Measurements from ENCODE around the gene HPCAL4. TPM values are rescaled to one million over a fixed set of nuclear protein-coding genes. Genes with fewer than 3 reads are reported as not detected.

Gene HPCAL4
- total RNA-seq, 1 experiment from 2014 or later = 0.15 TPM

- H3K4me2 ChIP-seq (ENCODE audit: low read depth, low read length, poor library complexity, severe bottlenecking) = no peak overlapping the region
- H3K9me3 ChIP-seq (ENCODE audit: low read length) = no peaks in the 10 kb centered on the region
- no peaks in the 10 kb centered on the region for H3K4me1 ChIP-seq (ENCODE audit: low read length)
- no peaks in the 10 kb centered on the region for H3K27me3 ChIP-seq (ENCODE audit: low read length)
- H3K79me2 ChIP-seq (ENCODE audit: low read length) = no peaks in the 10 kb centered on the region
- no peak overlapping the region for H3K9ac ChIP-seq (ENCODE audit: low read length)
- no peak overlapping the region for H3K27ac ChIP-seq (ENCODE audit: low read length)
- H3K4me3 ChIP-seq (ENCODE audit: low read length) = no peak overlapping the region
- H2AFZ ChIP-seq (ENCODE audit: low read length) = no peak overlapping the region
- H4K20me1 ChIP-seq (ENCODE audit: insufficient read depth, low read depth, low read length) = no peaks in the 10 kb centered on the region
- H3K36me3 ChIP-seq (ENCODE audit: insufficient read depth, low read length) = no peaks in the 10 kb centered on the region
- DNase-seq = no peak
- no peaks in the 10 kb centered on the region for H3K9me2 ChIP-seq (replicated peaks; ENCODE audit: insufficient read depth, low read length)
These were observed 22.3 kb upstream of the HPCAL4 start for GRCh38 chr1:39713557-39713956.

GRCh38 chr1:39711966-39712340 lies 20.7 kb upstream of the HPCAL4 start:
- Histone ChIP-seq H3K9me3 (ENCODE audit: low read length) (no peaks in the 10 kb centered on the region), H2AFZ (ENCODE audit: low read length) (no peak overlapping the region), H3K9me2 (replicated peaks; ENCODE audit: insufficient read depth, low read length) (no peaks in the 10 kb centered on the region), H3K36me3 (ENCODE audit: insufficient read depth, low read length) (no peaks in the 10 kb centered on the region), H3K4me1 (ENCODE audit: low read length) (no peaks in the 10 kb centered on the region), H3K27me3 (ENCODE audit: low read length) (no peaks in the 10 kb centered on the region), H4K20me1 (ENCODE audit: insufficient read depth, low read depth, low read length) (no peaks in the 10 kb centered on the region), H3K27ac (ENCODE audit: low read length) (no peak overlapping the region), H3K9ac (ENCODE audit: low read length) (no peak overlapping the region), H3K4me3 (ENCODE audit: low read length) (no peak overlapping the region), H3K79me2 (ENCODE audit: low read length) (no peaks in the 10 kb centered on the region), H3K4me2 (ENCODE audit: low read depth, low read length, poor library complexity, severe bottlenecking) (no peak overlapping the region)
- DNase-seq = no peak

- no peak overlapping the region for H3K27ac ChIP-seq (ENCODE audit: low read length)
- H3K4me1 ChIP-seq (ENCODE audit: low read length) = no peaks in the 10 kb centered on the region
- H4K20me1 ChIP-seq (ENCODE audit: insufficient read depth, low read depth, low read length) = no peaks in the 10 kb centered on the region
- no peak overlapping the region for H3K9ac ChIP-seq (ENCODE audit: low read length)
- no peaks in the 10 kb centered on the region for H3K9me3 ChIP-seq (ENCODE audit: low read length)
- no peaks in the 10 kb centered on the region for H3K9me2 ChIP-seq (replicated peaks; ENCODE audit: insufficient read depth, low read length)
- H2AFZ ChIP-seq (ENCODE audit: low read length) = no peak overlapping the region
- no peak overlapping the region for H3K4me2 ChIP-seq (ENCODE audit: low read depth, low read length, poor library complexity, severe bottlenecking)
- no peak for DNase-seq
- H3K79me2 ChIP-seq (ENCODE audit: low read length) = no peaks in the 10 kb centered on the region
- H3K36me3 ChIP-seq (ENCODE audit: insufficient read depth, low read length) = no peaks in the 10 kb centered on the region
- no peak overlapping the region for H3K4me3 ChIP-seq (ENCODE audit: low read length)
- H3K27me3 ChIP-seq (ENCODE audit: low read length) = no peaks in the 10 kb centered on the region
These were observed 20.1 kb upstream of the HPCAL4 start for GRCh38 chr1:39711104-39711965.

GRCh38 chr1:39707506-39707905 lies 16.3 kb upstream of the HPCAL4 start:
- no peaks in the 10 kb centered on the region for H3K79me2 ChIP-seq (ENCODE audit: low read length)
- DNase-seq = no peak
- no peak overlapping the region for H3K27ac ChIP-seq (ENCODE audit: low read length)
- no peaks in the 10 kb centered on the region for H3K9me2 ChIP-seq (replicated peaks; ENCODE audit: insufficient read depth, low read length)
- no peak overlapping the region for H3K4me3 ChIP-seq (ENCODE audit: low read length)
- H3K9ac ChIP-seq (ENCODE audit: low read length) = no peak overlapping the region
- H3K4me1 ChIP-seq (ENCODE audit: low read length) = no peaks in the 10 kb centered on the region
- no peaks in the 10 kb centered on the region for H3K36me3 ChIP-seq (ENCODE audit: insufficient read depth, low read length)
- H3K27me3 ChIP-seq (ENCODE audit: low read length) = no peaks in the 10 kb centered on the region
- H3K4me2 ChIP-seq (ENCODE audit: low read depth, low read length, poor library complexity, severe bottlenecking) = no peak overlapping the region
- H4K20me1 ChIP-seq (ENCODE audit: insufficient read depth, low read depth, low read length) = no peaks in the 10 kb centered on the region
- H3K9me3 ChIP-seq (ENCODE audit: low read length) = no peaks in the 10 kb centered on the region
- H2AFZ ChIP-seq (ENCODE audit: low read length) = no peak overlapping the region

- H3K4me1 ChIP-seq (ENCODE audit: low read length) = no peaks in the 10 kb centered on the region
- no peaks in the 10 kb centered on the region for H4K20me1 ChIP-seq (ENCODE audit: insufficient read depth, low read depth, low read length)
- H3K27ac ChIP-seq (ENCODE audit: low read length) = no peak overlapping the region
- DNase-seq = no peak
- no peak overlapping the region for H2AFZ ChIP-seq (ENCODE audit: low read length)
- H3K36me3 ChIP-seq (ENCODE audit: insufficient read depth, low read length) = no peaks in the 10 kb centered on the region
- H3K9ac ChIP-seq (ENCODE audit: low read length) = no peak overlapping the region
- no peaks in the 10 kb centered on the region for H3K9me3 ChIP-seq (ENCODE audit: low read length)
- no peaks in the 10 kb centered on the region for H3K9me2 ChIP-seq (replicated peaks; ENCODE audit: insufficient read depth, low read length)
- H3K4me3 ChIP-seq (ENCODE audit: low read length) = no peak overlapping the region
- no peaks in the 10 kb centered on the region for H3K79me2 ChIP-seq (ENCODE audit: low read length)
- H3K4me2 ChIP-seq (ENCODE audit: low read depth, low read length, poor library complexity, severe bottlenecking) = no peak overlapping the region
- no peaks in the 10 kb centered on the region for H3K27me3 ChIP-seq (ENCODE audit: low read length)
These were observed 13.5 kb upstream of the HPCAL4 start for GRCh38 chr1:39704757-39705156.

GRCh38 chr1:39701049-39701439 lies 9.8 kb upstream of the HPCAL4 start:
- Histone ChIP-seq H3K9me3 (ENCODE audit: low read length) (no peaks in the 10 kb centered on the region), H3K9ac (ENCODE audit: low read length) (no peak overlapping the region), H3K79me2 (ENCODE audit: low read length) (no peaks in the 10 kb centered on the region), H3K4me1 (ENCODE audit: low read length) (no peaks in the 10 kb centered on the region), H2AFZ (ENCODE audit: low read length) (no peak overlapping the region), H3K27ac (ENCODE audit: low read length) (no peak overlapping the region), H3K27me3 (ENCODE audit: low read length) (no peaks in the 10 kb centered on the region), H3K36me3 (ENCODE audit: insufficient read depth, low read length) (no peaks in the 10 kb centered on the region), H3K9me2 (replicated peaks; ENCODE audit: insufficient read depth, low read length) (no peaks in the 10 kb centered on the region), H3K4me3 (ENCODE audit: low read length) (no peak overlapping the region), H3K4me2 (ENCODE audit: low read depth, low read length, poor library complexity, severe bottlenecking) (no peak overlapping the region), H4K20me1 (ENCODE audit: insufficient read depth, low read depth, low read length) (no peaks in the 10 kb centered on the region)
- DNase-seq = no peak

GRCh38 chr1:39700348-39700747 lies 9.1 kb upstream of the HPCAL4 start:
- no peak for DNase-seq
- H3K36me3 ChIP-seq (ENCODE audit: insufficient read depth, low read length) = no peaks in the 10 kb centered on the region
- H3K9me3 ChIP-seq (ENCODE audit: low read length) = no peaks in the 10 kb centered on the region
- H4K20me1 ChIP-seq (ENCODE audit: insufficient read depth, low read depth, low read length) = no peaks in the 10 kb centered on the region
- no peaks in the 10 kb centered on the region for H3K4me1 ChIP-seq (ENCODE audit: low read length)
- H3K9ac ChIP-seq (ENCODE audit: low read length) = no peak overlapping the region
- no peak overlapping the region for H3K4me2 ChIP-seq (ENCODE audit: low read depth, low read length, poor library complexity, severe bottlenecking)
- H3K27me3 ChIP-seq (ENCODE audit: low read length) = no peaks in the 10 kb centered on the region
- no peak overlapping the region for H3K4me3 ChIP-seq (ENCODE audit: low read length)
- no peaks in the 10 kb centered on the region for H3K9me2 ChIP-seq (replicated peaks; ENCODE audit: insufficient read depth, low read length)
- H2AFZ ChIP-seq (ENCODE audit: low read length) = no peak overlapping the region
- H3K27ac ChIP-seq (ENCODE audit: low read length) = no peak overlapping the region
- H3K79me2 ChIP-seq (ENCODE audit: low read length) = no peaks in the 10 kb centered on the region

GRCh38 chr1:39699419-39699818 lies 8.2 kb upstream of the HPCAL4 start:
- Histone ChIP-seq H4K20me1 (ENCODE audit: insufficient read depth, low read depth, low read length) (no peaks in the 10 kb centered on the region), H3K4me2 (ENCODE audit: low read depth, low read length, poor library complexity, severe bottlenecking) (no peak overlapping the region), H3K36me3 (ENCODE audit: insufficient read depth, low read length) (no peaks in the 10 kb centered on the region), H3K4me3 (ENCODE audit: low read length) (no peak overlapping the region), H3K9ac (ENCODE audit: low read length) (no peak overlapping the region), H3K27me3 (ENCODE audit: low read length) (no peaks in the 10 kb centered on the region), H3K4me1 (ENCODE audit: low read length) (no peaks in the 10 kb centered on the region), H3K79me2 (ENCODE audit: low read length) (no peaks in the 10 kb centered on the region), H3K9me3 (ENCODE audit: low read length) (no peaks in the 10 kb centered on the region), H3K9me2 (replicated peaks; ENCODE audit: insufficient read depth, low read length) (no peaks in the 10 kb centered on the region), H3K27ac (ENCODE audit: low read length) (no peak overlapping the region), H2AFZ (ENCODE audit: low read length) (no peak overlapping the region)
- no peak for DNase-seq
